ENCODE measurements around the gene NREP. TPM values are rescaled to one million over a fixed set of nuclear protein-coding genes. Genes with fewer than 3 reads are reported as not detected.

Gene NREP
- total and polyA plus RNA-seq, 2 experiments from 2014 or later, result 681 to 981 TPM

GRCh38 chr5:111680737-111681413 lies 76.1 kb downstream of the NREP start:
- Histone ChIP-seq H3K27ac (no peak overlapping the region), H3K9me3 (ENCODE audit: low read depth) (no peaks in the 10 kb centered on the region), H3K36me3 (no peaks in the 10 kb centered on the region), H3K4me1 (ENCODE audit: low read depth) (peaks cover 16% of the 10 kb centered on the region), H3K27me3 (no peaks in the 10 kb centered on the region), H3K4me3 (no peak overlapping the region)
- TF ChIP-seq CTCF (IDR thresholded peaks at IDR 0.05; ENCODE audit: low read depth, low read length), result no peak
- peak in 1 of 2 donors; percentile 97 for DNase-seq (ENCODE audit: low read depth in 1 of 2, low spot score in 1 of 2)

DNA sequence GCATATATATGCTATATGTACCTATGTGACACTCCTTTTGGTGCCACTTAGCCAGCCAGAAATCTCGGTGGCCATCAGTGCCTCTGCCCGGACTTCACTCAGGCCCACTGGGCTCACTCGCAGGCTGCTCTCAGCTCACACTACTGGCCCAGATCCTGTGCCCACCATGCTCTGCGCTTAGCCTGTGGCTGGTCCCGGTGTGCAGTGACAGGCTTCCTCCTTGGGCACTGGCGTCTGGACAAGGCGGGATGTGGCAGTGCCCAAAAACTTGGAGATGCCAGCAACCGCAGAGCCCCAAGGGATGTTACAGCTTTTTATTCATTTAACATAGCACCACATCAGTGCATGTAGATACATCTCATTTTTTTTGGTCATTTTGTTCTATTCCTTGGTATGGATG lies 77.4 kb downstream of the NREP start:
- Histone ChIP-seq H3K4me3 (no peak overlapping the region), H3K27ac (no peak overlapping the region), H3K27me3 (no peaks in the 10 kb centered on the region), H3K4me1 (ENCODE audit: low read depth) (peaks cover 16% of the 10 kb centered on the region), H3K36me3 (no peaks in the 10 kb centered on the region), H3K9me3 (ENCODE audit: low read depth) (no peaks in the 10 kb centered on the region)
- no peak for TF ChIP-seq CTCF (IDR thresholded peaks at IDR 0.05; ENCODE audit: low read depth, low read length)
- DNase-seq (ENCODE audit: low read depth in 1 of 2, low spot score in 1 of 2), result no peak

Other genes with a start within 250 kb of the NREP start
- gene STARD4, start 244.7 kb downstream of the NREP start, total RNA-seq, result 72.1 and 118 TPM in 2 replicates
- gene STARD4, start 244.7 kb downstream of the NREP start, polyA plus RNA-seq, result 65.8 and 97.8 TPM in 2 replicates

Data from cardiac muscle cell (in vitro differentiated cells and primary cell).